Measurements from ENCODE around the gene BTBD9. TPM values are rescaled to one million over a fixed set of nuclear protein-coding genes. Genes with fewer than 3 reads are reported as not detected.

The BTBD9 gene
- polyA plus RNA-seq, 1 donor (not counting 4 experiments of a cell fraction or from before 2014, with no cell fraction given): 6.8 TPM

- no peak for FAIRE-seq
- dilution Hi-C loops (cut with MboI; ENCODE audit: extremely low pct_ligation_motif_present, low sequenced_read_pairs): no loop called here
- Histone ChIP-seq H3K27ac (ENCODE audit: control insufficient read depth, insufficient read depth, low read length) (no peak overlapping the region), H3K36me3 (ENCODE audit: control insufficient read depth in 2 of 2, extremely low read depth in 1 of 2, insufficient read depth in 2 of 2, low read length in 2 of 2) (no peaks in the 10 kb centered on the region), H4K20me1 (ENCODE audit: control insufficient read depth, extremely low read depth, insufficient read depth, low read length) (no peaks in the 10 kb centered on the region), H3K79me2 (ENCODE audit: control insufficient read depth, insufficient read depth, low read length) (no peaks in the 10 kb centered on the region), H3K9me3 (ENCODE audit: control insufficient read depth, low read depth, low read length) (no peaks in the 10 kb centered on the region), H3K9ac (ENCODE audit: control insufficient read depth, extremely low read depth, insufficient read depth, low read length) (no peak overlapping the region), H3K4me3 (ENCODE audit: control insufficient read depth in 2 of 3, extremely low read depth in 1 of 3, insufficient read depth in 2 of 3, low read depth in 1 of 3, low read length in 3 of 3) (no peak overlapping the region), H3K4me2 (ENCODE audit: control insufficient read depth, extremely low read depth, insufficient read depth, low read depth, low read length) (no peak overlapping the region), H2AFZ (ENCODE audit: control insufficient read depth, low read length) (no peak overlapping the region), H3K9me1 (ENCODE audit: control insufficient read depth, extremely low read depth, insufficient read depth, low read length) (no peaks in the 10 kb centered on the region), H3K27me3 (ENCODE audit: control insufficient read depth, extremely low read depth, insufficient read depth, low read length) (no peaks in the 10 kb centered on the region), H3K4me1 (ENCODE audit: control insufficient read depth, extremely low read depth, insufficient read depth, low read length) (no peaks in the 10 kb centered on the region)
- no peak for DNase-seq (ENCODE audit: low read depth, low spot score)
- no peak for TF ChIP-seq EZH2 (IDR thresholded peaks at IDR 0.05; ENCODE audit: low read length)
- no peak for TF ChIP-seq CTCF (optimal IDR thresholded peaks at IDR 0.05 in 1 of 3, IDR thresholded peaks at IDR 0.05 in 1 of 3, conservative IDR thresholded peaks at IDR 0.05 in 1 of 3; ENCODE audit: extremely low read depth in 1 of 3, insufficient read depth in 2 of 3, low read length in 3 of 3)
These were observed 329.7 kb downstream of the BTBD9 start for GRCh38 chr6:38310061-38310460.

GRCh38 chr6:38307740-38308139 is 332.0 kb downstream of the BTBD9 start:
- H3K9me1 ChIP-seq (ENCODE audit: control insufficient read depth, extremely low read depth, insufficient read depth, low read length): no peaks in the 10 kb centered on the region
- dilution Hi-C loops (cut with MboI; ENCODE audit: extremely low pct_ligation_motif_present, low sequenced_read_pairs): no loop called here
- H3K27ac ChIP-seq (ENCODE audit: control insufficient read depth, insufficient read depth, low read length): no peak overlapping the region
- FAIRE-seq (no peak), DNase-seq (ENCODE audit: low read depth, low spot score) (no peak)
- H3K79me2 ChIP-seq (ENCODE audit: control insufficient read depth, insufficient read depth, low read length): no peaks in the 10 kb centered on the region
- no peak overlapping the region for H3K4me2 ChIP-seq (ENCODE audit: control insufficient read depth, extremely low read depth, insufficient read depth, low read depth, low read length)
- H3K27me3 ChIP-seq (ENCODE audit: control insufficient read depth, extremely low read depth, insufficient read depth, low read length): no peaks in the 10 kb centered on the region
- H3K4me3 ChIP-seq (ENCODE audit: control insufficient read depth in 2 of 3, extremely low read depth in 1 of 3, insufficient read depth in 2 of 3, low read depth in 1 of 3, low read length in 3 of 3): no peak overlapping the region
- no peak for TF ChIP-seq EZH2 (IDR thresholded peaks at IDR 0.05; ENCODE audit: low read length)
- no peak for TF ChIP-seq CTCF (optimal IDR thresholded peaks at IDR 0.05 in 1 of 3, IDR thresholded peaks at IDR 0.05 in 1 of 3, conservative IDR thresholded peaks at IDR 0.05 in 1 of 3; ENCODE audit: extremely low read depth in 1 of 3, insufficient read depth in 2 of 3, low read length in 3 of 3)
- H3K9me3 ChIP-seq (ENCODE audit: control insufficient read depth, low read depth, low read length): no peaks in the 10 kb centered on the region
- H3K36me3 ChIP-seq (ENCODE audit: control insufficient read depth in 2 of 2, extremely low read depth in 1 of 2, insufficient read depth in 2 of 2, low read length in 2 of 2): no peaks in the 10 kb centered on the region
- H3K9ac ChIP-seq (ENCODE audit: control insufficient read depth, extremely low read depth, insufficient read depth, low read length): no peak overlapping the region
- H2AFZ ChIP-seq (ENCODE audit: control insufficient read depth, low read length): no peak overlapping the region
- H3K4me1 ChIP-seq (ENCODE audit: control insufficient read depth, extremely low read depth, insufficient read depth, low read length): no peaks in the 10 kb centered on the region
- H4K20me1 ChIP-seq (ENCODE audit: control insufficient read depth, extremely low read depth, insufficient read depth, low read length): no peaks in the 10 kb centered on the region
